Activated CD4-positive, alpha-beta T cell treated with anti-CD3 and anti-CD28 coated beads, Interleukin-10, Interleukin-2, amounts not matched to agents 100 ng/mL and 50 ng/mL, durations not matched to agents 16 hours and 8 hours (primary cell): ENCODE results near the gene TRIM3.

Experiments used
- DNase-seq: peaks from one replicate; pipeline ENCODE4 v3.0.0-alpha.2; 2020

The TRIM3 gene

GRCh38 chr11:6400431-6401345 is 73.1 kb downstream of the TRIM3 start:
- DNase-seq: no peak
